H4 (cell line): ENCODE data around the gene ARHGDIB. TPM values are rescaled to one million over a fixed set of nuclear protein-coding genes. Genes with fewer than 3 reads are reported as not detected.

Experiments
- DNase-seq: peaks from one replicate; pipeline ENCODE4 v3.0.0-alpha.2; 2015; ENCODE audit warnings: low spot score
- total RNA-seq: library from RNA; depleted of rRNA; stranded (reverse); fragments of >200 nt; shearing (Covaris generic); gene quantifications from 2 replicates; pipeline ENCODE4 v1.2.3, GENCODE V29; 2014

Gene ARHGDIB
- total RNA-seq, 1 experiment from 2014 or later = 5.8 TPM

DNA sequence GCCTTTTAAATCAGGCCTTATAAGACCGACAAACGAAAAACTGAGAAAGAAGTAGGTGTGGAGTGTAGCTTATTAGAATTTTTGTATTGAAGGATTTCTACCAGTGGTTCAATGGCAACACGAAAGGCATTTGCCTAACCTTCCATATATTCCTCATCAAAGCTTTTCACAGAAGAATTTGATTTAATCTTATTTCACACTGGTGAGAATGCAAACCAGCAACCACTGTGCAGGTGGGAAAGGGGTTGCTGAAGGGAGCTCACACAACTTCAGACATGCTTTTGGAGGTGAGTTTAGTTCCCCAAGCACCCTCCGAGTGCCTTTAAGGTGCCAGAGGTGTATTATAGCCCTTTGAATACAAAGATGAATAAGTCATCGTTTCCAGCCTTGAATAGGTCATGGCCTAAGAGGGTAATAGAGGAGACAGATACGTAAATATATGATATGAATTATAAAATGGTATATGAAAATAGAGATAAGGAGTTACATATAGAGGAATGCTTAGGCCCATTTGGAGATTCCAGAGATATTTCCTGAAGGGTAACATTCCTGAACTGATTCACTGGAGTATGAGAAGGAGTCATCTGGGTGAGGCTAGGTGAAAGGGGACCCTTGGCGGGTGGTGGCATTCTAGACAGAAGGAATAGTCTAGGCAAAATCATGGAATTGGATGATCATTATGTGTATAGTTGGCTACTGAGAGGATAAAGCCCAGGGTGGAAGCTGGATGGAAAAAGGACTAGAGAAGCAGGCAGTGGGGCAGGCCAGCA is 29.4 kb downstream of the ARHGDIB start:
- no peak for DNase-seq

DNA sequence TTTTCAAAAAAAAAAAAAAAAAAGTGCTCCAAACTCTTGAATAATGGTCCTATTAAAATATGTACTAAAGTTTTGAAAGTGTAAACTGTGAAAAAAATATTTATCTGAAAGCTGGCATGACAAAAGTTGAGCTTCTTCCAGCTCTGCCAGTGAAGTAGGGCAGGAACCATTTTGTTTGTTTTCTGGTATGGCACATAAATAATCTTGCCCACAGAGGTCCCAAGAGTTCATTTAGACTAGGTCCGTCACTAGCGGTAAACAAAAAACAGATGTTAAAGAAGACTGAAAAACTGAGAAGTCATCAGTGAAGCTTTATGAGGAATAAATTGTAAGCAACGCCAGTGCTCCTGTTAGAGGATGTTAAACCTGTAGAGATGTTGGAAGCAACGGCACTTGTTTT is 30.0 kb downstream of the ARHGDIB start:
- DNase-seq = peak; percentile 87

DNA sequence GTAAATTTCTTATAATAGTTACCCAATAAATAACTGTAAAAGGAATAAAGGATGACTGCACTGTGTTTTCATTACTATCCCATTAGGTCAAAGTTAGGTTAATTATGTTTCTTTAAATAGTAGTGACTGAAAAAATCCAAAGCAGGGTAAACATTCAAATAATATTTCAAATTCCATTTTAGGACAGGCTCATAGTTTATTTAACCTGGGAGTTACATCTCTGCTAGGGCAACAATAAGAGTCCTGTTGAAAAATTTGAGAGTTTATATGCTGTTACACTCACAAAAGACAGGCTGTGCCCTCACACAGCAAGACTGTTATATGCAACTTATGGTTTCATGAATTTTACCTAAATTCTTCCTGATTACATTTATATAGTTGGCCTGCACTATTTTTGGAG is 31.1 kb downstream of the ARHGDIB start:
- no peak for DNase-seq

DNA sequence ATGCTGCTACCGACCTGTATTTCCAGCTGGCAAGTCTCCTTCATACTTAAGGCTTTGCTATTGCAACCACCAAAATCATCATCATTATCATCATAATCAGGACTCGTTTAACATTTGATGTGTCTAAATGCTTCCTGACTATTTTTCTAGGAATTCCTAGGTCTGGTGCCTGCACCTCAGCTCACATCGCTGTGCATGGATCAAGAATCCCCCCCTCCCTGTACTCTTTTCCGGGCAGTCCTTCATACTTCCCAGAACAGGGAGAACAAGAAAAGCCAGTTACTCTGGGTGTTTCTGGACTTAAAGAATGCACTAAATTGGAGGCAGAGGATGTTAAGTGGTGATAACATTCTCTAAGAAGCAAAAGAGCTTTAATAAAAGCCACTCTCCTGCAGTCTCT is 32.5 kb downstream of the ARHGDIB start:
- DNase-seq = no peak

DNA sequence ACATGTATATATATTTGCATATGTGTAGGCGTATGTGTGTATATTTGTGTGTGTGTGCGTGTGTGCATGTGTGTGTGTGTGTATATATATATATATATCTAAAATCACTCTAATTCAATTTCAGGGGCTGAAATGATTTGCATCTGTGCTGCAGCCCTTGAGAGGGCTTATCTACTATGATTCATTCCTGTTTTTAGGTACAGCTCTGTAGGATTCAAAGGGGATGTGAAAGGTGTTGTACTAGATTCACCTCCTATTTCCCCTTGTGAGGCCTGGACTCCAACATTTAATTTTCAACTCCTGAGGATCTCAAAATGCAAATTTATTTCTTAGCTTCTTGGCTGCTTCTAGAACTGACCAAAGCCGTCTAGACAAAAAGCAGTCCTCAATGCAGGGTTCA is 34.1 kb downstream of the ARHGDIB start:
- DNase-seq = no peak

DNA sequence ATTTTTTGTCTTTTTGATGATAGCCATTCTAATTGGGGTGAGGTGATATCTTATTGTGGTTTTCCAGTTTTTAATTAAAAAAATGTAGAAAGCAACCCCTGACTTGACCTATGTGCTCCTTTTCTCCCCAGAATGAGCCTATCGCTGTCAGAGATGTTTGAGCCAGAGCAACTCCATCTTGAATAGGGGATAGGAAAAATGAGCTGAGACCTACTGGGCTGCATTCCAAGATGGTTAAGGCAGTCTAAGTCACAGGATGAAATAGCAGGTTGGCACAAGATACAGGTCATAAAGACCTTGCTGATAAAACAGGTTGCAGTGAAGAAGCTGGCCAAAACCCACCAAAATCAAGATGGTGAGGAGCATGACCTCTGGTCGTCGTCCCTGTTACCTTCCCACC is 36.9 kb downstream of the ARHGDIB start:
- no peak for DNase-seq

DNA sequence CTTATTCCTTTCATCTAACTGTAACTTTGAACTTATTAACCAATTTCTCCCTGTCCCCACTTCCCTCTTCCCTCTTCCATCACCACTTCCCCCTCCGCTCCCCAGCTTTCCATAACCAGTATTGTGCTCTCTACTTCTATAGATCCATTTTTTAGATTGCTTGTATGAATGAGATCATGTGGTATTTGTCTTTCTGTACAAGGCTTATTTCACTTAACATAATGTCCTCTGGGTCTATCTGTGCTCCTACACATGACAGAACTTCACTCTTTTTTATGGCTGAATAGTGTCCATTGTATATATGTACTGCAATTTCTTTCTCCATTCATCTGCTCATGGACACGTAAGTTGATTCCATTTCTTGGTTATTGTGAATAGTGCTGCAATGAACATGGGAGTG is 37.5 kb downstream of the ARHGDIB start:
- no peak for DNase-seq

DNA sequence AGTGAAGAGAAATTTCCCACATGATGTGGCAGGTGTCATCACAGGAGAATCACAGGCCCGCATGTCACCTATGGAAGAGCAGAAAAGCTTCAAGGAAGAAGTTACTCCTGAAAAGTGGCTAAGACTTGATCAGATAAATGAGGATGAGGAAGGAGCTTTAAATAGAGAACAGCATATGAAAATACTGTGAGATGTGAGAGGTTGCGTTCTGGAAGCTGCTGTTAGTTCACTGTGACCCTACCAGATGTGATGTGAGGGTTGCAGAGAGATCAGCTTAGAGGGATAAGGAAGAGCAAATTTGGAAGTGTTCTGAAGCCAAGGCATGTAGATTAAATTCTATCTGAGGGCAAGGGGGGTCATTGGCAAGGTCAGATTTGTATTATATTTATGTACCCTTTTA is 40.2 kb downstream of the ARHGDIB start:
- DNase-seq = no peak

DNA sequence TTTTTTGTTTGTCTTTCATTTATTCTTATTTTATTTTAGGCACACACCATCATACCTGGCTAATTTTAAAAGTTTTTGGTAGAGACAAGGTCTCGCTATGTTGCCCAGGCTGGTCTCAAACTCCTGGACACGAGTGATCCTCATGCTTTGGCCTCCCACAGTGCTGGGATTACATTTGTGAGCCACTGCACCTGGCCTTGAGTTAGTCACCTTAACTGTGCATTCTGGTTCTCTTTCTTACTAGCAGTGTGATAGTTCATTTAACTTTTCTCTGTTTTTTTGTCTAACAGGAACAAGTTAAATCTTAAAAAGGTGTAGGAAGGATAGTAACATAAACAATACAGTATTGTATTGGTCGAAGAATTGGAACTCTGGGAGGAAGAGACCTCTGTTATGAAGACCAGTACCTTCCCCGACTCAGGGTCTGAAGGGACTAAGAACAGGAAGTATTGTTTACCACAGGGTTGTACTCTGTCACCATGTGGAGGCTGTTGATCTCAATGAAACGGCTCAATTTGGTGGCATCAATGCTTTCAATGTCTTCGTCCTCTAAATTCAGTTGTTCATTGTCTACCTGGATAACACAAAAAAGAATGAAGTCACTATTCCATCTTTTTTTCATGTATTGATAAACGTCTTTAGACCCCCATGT is 40.8 kb downstream of the ARHGDIB start:
- no peak for DNase-seq

DNA sequence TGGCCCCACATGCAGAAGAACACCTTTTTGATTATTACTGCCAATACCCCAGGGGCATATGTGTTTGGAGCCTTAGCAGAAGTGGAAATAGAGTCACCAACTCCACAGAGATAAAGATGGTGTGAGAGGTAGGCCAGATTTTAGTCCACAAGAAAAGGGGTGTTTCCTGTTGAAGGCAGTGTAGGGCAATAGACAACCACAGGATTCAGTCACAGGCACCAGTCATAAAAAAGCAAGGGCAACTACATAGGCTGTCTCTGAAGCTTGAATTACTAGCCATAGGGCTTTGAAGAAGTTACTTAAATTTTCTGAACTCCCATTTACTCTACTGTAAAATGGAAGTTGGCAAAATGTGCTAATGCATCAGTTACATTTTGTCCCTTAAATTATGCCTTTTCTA is 41.9 kb downstream of the ARHGDIB start:
- DNase-seq = no peak

DNA sequence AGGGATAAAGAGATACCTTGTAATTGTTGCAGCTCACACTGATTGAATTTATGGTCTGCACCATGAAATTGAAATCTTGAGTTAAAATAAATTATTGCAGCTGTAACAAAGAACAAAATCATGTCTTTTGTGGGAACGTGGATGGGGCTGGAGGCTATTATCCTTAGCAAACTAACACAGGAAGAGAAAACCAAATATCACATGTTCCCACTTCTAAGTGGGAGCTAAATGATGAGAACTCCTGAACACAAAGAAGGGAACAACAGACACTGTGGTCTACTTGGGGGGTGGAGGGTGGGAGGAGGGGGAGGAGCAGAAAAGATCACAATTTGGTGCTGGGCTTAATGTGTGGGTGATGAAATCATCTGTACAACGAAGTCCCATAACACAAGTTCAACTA is 45.7 kb downstream of the ARHGDIB start:
- DNase-seq = no peak

DNA sequence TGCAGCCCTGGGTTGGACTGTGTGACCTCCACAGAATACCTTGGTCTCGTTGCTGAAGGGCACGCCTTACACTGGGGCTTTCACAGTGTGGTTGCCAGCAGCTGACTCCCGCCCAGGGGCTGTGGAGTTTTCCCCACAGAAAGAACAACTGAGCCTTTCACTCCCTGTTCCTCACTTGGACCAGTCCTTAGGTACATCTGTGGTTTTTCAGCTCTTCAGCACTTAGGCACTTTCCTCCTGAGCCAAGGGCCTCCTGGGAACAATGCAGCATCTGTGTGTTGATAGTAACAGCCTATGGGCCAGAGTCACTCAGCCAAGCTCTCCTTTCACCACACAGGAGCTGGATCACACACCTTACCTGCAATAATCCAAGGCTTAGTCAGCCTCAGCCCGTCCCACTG is 48.0 kb downstream of the ARHGDIB start:
- DNase-seq = no peak

DNA sequence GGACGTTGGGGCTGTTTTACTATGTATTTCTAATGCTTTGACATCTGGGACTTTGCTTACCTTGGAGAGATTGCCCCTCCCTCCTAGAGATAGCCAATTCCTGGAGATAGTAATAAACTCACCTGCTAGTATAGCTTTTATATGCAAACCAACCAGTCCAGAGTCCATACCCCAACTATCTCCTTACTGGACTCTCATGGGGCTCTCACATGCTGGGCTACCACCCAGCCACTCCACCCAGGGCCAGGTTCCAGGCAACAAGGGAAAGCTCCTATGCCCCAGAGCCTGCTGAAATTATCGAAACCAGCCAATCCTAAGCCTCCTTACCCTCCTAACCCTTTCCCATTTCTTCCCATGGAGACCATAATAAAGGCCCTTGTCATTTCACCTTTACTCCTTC is 50.3 kb downstream of the ARHGDIB start:
- no peak for DNase-seq

DNA sequence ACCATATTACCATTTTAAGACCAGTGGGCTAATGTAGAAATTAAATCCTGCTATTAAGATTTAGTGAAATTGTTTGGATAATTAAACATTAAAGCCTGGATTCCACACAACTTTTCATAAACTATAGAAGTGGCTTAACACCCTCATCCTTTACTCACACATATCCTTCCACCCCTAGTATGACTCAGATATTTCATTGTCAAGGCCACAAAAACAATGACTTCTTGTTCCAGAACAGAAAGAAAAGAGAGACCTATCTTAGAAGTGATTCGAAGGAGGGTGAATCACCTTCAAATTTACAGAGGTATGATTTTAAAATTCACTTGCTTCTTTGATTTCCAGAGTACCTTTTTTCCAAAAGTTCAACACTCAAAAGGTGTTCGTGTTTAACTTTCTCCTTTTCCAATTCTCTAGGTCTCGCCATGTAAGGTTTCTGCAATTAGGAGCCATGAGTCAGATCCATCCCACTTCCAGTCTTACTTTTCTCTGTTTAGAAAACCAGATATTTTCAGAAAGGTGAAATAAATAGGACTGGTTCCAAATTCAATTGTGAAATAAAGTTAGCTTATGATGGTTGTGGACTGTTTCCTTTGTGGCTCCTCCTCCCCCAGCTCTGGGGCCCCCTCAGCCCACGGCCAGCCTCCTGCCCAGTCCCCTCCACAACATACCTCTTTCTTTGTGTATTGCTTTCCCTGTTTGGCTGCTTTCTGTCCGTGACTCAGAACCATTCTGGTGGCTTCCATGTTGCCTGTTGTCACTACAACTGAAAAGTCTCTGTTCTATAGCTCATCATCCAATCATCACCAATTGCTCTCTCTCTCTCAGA is 51.1 kb downstream of the ARHGDIB start:
- peak; percentile 54 for DNase-seq

DNA sequence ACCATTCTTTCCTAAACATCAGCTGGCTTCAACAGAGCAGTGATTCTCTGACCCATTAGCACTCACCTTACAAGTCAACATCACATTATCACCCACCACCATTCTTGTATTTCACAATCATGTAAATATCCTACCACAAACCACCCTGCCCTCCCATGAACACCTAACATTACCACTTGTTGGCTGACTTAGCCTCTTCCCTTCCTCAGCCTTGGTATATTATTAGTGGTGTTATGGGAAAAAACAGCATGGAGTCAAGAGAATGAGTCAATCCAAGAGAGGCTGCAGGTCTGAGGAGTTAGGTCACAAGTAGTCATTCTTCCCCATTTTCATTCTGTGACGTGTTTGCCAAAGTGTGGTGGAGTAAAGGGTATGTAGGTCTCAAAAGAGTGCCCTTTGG is 53.4 kb downstream of the ARHGDIB start:
- peak; percentile 24 for DNase-seq

DNA sequence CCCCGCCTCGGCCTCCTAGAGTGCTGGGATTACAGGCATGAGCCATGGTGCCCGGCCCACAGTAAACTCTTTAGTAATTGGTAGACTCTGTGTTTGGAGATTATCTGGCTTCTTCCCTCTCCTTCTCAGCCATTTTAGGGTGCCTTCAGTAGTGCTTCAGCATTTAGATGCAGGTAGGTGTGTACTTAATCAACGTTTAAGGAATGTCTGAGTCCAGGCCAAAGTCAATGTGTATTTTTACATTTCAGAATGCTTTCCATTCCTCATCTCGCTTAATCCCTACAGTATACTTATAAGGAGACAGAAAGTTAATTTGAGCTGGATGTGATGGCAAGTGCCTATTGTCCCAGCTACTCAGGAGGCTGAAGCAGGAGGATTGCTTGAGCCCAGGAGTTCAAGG is 55.3 kb downstream of the ARHGDIB start:
- DNase-seq = no peak

DNA sequence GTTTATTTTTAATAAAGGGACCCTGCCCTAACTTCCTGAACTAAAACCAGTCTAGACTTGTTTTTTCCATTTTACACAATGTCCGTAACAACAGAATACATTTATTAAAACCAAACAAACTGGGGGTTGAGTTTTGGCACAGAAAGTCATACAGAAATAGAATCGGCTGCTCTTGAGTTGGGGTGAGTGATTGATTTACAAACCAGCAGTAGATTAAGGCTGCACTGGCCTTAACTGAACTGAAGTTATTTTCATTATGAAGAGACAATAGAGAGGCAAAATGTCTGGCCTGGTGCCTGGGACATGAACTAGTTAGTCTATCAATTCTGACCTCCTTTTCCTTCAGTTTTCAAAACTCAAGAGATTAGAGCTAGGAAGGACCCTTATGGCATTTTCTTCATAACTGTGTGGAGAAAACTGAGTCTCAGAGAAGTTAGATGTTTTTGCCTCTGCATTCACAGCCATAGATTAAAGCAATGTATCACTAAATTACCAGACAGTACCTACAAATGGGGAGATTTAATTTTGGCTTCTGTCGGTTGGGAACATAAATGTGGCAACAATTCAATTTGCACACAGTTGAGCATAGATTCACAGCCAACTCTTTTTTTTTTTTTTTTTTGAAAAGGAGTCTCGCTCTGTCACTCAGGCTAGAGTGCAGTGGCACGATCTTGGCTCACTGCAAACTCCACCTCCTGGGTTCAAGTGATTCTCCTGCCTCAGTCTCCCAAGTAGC is 56.0 kb downstream of the ARHGDIB start:
- no peak for DNase-seq

DNA sequence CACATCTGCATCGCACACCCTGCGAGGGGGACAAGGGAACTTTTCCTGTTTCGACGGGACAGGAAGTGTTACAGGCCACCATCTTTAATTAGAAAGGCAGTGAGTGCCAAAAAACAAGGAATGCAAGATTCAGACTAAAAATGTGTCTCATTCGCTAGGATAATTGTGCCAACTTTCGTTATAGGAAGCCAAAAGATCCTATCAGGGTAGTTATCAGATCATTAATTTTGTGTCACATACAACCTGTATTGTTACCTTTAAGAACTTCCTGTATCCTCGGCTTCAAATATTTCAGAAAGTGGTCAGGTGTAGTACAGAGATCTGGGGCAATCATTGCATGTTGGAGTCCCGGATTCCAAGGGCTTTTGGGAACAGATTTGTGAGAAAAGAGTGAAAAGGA is 56.5 kb downstream of the ARHGDIB start:
- DNase-seq = no peak

DNA sequence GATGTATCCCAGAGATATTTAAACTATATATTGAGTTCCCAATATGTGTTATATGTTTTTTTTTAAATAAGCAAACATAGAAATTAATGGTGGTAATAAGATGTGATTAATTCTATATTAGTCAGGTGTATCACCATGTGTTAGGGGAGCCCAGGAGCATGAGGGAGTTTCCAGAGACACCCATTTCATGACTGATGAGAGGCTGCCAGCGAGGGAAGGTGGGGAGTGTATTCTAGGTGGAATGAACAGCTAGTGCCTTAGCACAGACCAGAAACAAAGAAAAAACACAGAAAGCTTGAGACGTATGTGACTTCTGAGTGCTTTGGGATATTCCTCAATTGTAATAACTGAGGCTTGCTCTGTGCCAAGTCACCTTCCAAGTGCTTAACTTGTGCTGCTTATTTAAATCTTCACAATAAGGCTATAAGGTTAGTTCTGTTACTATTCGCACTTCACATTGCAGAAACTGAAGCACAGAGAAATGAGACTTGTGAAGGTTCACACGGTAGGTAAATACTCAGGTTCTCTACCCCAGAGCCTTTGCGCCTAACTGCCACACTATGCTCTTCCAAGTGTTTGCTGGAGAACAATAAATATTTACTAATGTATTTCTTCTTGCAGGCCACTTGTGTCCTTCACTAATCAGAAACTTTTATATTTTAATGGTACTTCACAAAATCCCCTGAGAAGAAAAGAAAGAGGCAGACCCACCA is 57.9 kb downstream of the ARHGDIB start:
- no peak for DNase-seq

DNA sequence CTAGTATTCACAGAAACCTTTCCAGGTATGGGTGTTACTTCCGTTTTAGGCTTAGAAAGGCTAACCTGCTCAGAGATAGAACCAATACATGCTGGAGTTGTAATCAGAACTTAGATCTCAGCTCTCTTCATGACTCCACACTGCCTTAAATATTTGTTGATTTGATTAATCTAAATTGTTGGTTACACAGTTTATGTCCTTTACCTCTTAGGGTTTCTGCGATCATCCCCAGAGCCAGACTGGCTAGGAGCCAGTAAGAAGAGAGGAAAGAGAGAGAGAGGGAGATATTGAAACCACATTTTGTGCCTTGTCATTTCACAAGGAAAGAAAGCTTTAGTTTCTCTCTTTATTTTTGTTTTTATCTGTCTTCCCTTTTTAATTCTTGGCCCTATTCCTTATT is 58.9 kb downstream of the ARHGDIB start:
- peak; percentile 27 for DNase-seq

DNA sequence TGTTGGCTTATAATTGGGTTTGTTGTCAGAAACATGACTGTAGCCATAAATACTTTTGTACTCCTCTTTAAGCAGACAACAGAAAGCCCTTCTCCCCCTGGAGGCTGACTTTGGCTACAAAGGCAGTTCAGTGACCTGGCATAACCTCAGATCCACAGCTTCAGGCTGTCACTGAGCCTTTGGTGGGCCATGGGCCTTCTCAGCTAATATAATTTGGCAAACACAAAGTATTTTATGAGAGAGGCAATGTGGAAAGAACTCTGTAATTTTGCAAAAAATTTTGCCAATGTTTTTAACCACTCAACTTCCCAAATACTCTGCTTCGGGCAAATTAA is 60.2 kb downstream of the ARHGDIB start:
- DNase-seq = no peak
